Stimulated activated CD4-positive, alpha-beta T cell treated with anti-CD3 and anti-CD28 coated beads, Interleukin-1b, Interleukin-23, amount 100 ng/mL, for 1 hour (primary cell): ENCODE measurements around the gene C2CD4A.

Experiments used
- DNase-seq, 2 donors: peaks; one replicate each; pipeline ENCODE4 v3.0.0-alpha.2; 2020; ENCODE audit warnings: low read depth in 2 of 2

Gene C2CD4A

DNA sequence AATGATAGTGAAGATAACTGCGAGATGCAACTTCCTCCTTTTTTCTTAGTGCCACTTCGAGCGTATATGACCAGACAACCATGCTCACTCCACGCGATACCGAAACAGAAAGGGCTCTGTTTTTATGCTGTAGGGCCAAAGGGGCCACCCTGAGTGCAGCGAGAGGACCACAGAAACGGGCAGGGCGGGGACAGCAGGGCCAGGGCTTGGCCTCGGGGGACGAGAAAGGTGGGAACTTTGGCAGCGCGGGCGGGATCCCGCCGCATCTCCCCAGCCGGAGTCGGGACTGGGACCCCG is 7.0 kb upstream of the C2CD4A start:
- DNase-seq = peak in 1 of 2 donors; percentile 17

DNA sequence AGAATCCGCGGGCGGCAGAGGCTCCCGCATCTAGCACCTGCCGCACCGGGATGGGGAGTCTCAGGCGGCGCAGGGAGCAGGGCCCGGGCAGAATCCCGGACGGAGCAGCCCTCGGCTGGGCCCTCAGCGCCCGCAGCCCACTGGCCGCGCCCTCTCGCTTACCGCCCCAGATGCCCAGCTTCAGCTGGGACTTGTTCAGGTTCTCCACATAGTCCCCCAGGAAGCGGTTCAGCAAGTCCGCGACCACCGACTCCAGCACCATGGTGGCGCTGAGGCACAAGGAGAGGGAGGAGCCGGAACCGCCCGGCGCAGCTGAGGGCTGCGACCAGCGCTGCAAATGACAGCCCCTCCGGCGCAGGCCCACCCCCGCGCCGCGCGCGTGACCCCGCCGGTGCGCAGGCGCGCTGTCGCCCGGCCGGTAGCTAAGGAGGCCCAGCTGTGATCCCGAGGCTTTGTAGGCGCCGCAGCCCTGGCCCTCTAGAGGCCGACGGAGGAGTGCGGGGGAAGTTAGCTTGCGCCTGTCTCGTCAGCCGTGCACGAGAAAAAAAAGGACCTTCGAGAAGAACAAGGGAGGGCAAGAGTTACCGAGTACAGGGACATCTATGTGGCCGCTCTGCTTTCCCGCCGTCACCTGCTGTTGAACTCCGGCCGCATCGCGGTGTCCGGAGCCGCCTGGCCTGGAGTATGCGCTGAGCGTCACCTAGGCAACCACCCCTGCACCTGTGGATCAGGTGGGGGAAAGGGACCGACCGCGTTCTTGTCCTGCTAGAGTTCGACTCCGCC is 6.5 kb upstream of the C2CD4A start, which contains the start of gene VPS13C:
Gene VPS13C (minus strand): TSS at position 335 of the 783 bp plus-strand sequence. CDS start 73 bp downstream, at position 262.
- DNase-seq = peak; percentile 64 to 79

DNA sequence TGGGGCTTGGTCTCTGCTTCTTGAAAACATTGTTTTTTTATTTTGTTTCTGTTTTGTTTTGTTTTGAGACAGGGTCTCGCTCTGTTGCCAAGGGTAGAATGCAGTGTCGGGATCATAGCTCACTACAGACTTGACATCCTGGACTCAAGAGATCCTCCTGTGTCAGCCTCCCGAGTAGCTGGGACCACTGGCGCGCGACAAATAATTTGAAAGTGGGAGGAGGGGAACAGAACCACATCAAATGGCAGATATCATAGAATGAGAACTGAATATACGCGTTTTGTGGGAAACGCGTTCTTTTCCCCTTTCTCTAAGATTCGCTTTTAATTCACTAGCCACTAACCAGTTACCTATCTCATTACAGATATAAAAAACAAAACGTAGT is 5.9 kb upstream of the C2CD4A start:
- no peak for DNase-seq

DNA sequence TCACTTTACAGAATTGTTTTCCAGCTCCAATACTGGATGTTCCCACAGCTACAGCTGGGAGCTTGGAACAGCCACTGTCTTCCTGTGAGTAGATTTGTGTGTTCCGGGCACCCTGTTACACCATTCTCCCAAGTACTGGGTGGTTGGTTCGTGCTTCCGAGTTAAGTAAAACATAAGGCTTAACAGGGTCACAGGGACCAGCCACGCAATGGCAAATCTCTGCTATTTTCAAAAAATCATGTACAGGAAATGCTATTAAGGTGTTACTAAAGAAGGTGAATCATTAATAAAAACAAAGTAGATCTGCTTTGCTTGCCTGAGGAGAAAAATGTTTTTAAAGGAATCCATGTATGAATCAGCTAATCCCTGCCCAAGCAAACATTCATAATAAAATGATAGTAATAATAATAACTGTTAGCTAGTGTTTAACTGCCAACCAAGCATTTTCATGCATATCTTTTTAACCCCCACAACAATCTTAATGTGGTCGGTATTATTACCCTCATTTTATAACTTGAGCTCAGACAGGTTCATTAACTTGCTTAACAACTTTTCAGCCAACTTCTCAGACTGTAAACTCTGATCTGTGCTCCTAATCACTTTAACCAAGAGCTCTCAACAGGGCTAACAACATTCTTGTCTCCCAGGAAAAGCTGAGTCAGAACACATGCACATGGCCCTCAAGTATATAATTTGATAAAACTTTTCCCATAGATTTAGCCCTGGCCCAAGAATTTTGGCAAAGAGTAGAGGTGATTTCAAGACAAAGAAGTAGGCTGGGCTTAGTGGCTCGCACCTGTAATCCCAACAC is 2.7 kb upstream of the C2CD4A start:
- no peak for DNase-seq

DNA sequence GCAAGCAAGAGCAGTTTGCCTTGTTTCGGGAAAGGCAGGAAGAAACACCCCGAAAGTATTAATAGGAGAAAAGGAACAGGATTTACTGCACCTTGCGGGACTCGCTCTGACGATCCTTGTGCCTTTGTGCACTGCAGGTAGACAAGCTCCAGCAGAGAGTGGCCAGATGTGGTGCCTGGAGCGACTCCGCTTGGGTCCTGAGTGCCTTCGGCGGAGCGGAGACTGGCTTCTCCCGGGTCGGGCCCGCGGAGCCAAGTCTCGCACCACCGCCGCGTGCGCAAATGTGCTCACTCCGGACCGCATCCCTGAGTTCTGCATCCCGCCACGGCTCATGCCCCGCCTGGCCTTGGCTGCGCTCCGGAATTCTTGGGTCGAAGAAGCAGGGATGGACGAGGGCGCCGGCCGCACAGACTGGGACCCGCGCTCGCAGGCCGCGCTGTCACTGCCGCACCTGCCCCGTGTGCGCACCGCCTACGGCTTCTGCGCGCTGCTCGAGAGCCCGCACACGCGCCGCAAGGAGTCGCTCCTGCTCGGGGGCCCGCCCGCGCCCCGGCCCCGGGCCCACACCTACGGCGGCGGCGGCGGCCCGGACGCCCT is 769 bp downstream of the C2CD4A start:
- DNase-seq = peak in 1 of 2 donors; percentile 8

DNA sequence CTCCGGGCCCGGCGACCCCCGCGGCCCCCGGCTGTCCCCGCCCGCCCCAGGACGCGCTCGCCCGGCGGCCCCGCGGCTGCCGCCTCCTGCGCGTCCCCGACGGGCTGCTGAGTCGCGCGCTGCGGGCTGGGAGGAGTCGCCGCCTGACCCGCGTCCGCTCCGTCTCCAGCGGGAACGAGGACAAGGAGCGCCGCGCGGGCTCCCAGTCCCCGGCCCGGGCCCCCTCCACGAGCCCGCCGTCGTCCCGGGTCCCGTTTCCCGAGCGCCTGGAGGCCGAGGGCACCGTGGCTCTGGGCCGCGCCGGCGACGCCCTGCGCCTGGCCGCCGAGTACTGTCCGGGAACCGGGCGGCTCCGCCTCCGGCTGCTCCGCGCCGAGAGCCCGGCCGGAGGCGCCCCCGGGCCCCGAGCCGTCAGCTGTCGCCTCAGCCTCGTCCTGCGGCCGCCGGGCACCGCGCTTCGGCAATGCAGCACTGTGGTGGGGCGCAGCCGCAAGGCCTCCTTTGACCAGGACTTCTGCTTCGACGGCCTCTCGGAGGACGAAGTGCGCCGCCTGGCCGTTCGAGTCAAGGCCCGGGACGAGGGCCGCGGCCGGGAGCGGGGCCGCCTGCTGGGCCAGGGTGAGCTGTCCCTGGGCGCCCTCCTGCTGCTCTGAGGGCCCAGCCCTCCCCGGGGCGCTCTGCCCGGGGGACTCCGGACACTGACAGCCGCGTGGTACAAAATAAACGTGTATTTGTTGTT is 1.5 kb downstream of the C2CD4A start:
- peak in 1 of 2 donors; percentile 5 for DNase-seq

DNA sequence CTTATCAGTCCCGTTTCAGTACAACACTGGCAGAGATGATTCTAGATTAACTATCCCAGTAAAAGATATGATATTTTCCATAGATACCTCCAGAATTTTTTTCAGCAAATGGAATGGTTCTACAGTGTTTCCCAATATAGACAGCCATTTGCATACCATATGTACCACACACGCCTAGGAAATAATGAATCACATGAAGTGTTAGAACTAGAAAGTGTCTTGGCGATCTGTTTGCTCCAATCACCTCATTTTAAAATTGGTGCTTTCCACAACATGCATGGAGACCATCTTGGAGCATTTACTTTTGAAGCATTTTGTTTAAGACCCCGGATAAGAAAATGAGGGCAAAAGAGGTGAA is 2.0 kb downstream of the C2CD4A start:
- DNase-seq = no peak

DNA sequence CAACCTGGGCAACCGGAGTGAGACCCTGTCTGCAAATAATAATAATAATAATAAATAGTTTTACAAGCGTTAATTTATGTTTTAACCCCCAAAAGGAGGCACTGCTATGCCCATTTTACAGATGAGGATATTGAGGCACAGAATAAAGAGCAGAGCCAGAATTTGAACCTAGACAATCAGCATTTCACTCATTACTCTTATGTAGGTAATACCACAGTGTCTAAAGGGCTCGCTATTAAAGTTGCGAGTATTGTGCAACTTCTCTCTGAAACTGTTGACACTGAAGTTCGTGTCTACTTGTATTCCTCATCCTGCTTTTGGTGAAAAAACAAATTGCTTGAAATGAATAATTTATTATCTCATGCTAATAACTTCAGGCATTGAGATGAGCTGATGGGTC is 2.8 kb downstream of the C2CD4A start:
- no peak for DNase-seq

DNA sequence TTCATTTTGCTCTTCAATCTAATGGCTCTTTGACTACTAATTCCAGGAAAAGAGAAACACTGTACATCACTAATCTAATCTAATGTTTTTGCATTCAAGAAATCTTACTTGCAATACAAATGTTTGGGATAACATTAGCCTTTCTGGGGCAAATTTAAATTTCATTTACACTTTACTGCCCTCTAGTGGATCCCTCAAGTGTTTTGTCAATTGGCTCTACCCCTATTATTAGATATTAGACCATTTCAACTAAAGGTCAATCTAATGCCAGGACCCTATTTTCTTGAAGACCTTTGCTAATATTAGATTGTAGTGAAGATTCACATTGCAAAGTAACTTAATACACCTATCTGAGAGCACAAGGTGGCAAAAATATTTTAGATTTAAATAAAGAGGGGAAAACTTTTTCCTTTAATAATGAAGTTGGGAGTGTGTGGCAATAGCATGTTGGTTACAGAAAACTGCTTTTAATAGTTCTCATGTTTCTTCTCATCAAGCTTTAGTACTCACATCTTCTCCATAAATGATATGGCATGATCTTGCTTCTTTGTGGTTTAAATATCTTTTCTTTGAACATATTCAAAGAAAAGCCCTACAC is 5.0 kb downstream of the C2CD4A start:
- no peak for DNase-seq

DNA sequence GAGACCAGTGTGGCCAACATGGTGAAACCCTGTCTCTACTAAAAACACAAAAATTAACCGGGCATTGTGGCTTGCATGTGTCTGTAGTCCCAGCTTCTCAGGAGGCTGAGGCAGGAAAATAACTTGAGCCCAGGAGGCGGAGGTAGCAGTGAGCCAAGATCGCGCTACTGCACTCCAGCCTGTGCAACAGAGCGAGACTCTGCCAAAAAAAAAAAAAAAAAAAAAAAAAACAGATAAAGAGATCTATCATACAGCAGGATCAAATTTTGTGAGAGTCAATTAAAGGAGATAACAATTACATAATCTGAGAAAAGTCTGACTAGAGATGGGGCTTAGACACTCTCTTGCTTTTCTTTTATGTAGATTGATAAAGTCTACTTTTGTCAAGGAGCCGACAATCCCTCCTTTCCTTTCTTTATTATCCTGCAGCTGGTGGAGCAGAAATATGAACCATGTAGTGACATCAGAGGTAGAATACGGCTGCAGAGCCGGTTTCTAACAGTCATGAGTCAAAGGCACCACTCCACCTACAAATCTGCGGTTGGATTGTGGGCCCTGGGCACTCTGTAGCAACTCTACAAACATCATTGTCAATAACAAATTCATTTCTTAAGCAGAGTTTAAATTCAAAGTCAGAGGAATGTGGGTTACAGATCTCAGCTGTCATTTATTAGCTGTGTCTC is 9.0 kb downstream of the C2CD4A start:
- DNase-seq = no peak

DNA sequence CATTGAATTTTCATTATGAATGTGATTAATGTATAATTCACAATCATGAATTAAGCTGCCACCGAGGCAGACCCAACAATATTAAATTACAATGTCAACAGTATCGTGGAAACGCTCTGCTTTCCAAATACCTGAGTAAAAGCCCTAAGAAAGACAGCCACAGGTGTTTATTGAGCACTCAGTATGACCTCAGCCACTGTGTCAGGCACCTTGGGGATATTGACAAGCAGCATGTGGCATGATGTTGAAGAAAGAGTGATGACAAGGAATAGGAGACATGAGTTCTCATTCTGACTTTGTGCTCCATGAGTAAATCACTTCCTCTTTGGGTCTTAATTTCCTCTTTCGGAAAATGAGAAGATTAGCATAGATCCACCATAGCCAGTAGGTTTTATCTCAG is 12.8 kb downstream of the C2CD4A start:
- no peak for DNase-seq

DNA sequence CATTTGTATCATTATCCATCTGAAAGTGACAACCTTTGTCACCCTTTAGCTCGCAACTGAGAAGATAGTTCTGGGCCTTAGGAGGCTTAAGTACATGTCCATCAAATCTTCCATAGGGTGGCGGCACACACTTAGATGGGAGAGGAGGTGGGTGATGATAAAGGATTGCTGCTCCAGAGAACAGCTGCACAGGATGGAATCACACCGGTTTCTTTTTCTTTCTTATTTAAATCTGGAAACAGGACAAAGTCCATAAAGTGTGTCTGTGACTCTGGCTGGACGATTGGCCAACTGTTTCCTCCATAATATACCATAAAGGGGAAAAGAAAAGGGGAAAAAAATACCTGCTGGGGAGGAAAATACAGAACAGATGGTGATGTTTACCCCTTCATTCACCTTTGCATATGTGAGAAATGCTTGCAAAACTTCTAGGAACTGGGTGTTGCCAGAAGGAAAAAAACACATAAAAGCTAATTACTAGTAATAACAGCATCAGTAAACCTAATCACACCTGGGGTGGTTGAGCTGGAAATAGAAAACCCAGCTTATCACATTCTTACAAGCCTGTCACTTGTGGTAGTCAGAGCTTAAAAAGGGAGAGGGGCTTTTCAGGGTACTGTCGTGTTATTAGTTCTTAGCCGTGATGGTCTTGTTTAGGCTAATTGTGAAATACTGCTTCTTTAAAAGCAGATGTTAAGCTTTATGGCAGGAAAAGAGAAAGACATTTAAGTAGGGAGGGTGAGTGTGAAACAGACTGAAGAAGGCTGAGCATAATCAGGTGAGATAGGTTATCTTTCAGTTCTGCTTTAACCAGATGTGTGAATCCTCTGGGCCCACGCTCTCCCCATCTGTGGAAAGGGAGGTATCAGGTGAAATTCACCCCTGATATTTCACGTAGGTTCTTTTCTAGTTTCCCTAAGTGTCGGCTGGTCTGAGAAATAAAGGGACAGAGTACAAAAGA is 16.7 kb downstream of the C2CD4A start:
- no peak for DNase-seq

DNA sequence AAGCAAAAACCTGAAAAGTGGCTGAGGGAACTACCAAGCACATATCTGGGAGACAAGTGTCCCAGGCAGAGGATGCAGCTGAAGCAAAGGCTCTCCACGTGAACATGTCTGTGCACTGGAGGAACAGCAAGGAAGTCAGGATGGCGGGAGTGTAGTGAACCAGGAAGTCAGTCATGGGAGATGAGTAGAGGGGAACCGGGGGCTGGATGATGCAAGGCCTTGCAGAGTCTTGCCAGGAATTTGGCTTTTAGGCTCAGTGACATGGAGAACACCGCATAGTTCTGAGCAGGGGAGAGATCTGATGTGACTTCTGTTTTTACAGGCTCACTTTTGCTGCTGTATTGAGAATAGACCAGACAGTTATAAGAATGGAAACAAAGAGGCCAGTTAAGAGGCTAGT is 19.0 kb downstream of the C2CD4A start:
- no peak for DNase-seq

DNA sequence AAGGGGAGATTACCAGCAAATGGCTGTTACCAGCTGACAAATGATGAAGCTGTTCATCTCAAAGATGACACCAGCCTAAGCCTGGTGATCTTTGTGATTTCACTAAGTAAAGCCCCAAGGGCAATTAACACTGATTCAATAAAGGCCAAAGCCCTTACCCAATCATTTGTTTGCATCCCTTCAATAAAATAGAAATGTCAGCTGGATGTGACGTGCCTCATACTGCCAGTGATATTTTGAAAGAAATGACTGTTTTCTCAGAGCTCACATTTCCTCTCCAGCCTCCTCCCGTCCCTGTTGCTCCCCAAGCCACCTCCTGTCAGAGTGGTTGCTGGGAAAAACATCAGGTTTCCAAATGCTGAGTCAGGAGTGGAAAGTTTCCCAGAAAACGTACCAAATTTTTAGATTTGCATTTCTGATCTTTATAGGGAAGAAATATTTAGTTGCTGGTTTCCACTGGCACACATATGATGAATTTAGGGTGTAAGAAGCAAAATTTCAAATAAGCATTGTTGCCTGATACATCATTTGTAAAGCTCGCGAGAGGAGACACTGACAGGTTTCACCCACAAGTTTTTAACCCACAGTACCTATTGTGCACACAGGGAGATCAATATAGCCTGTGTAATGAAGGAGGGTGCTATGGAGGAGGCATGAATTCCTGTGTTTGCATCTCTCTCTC is 21.0 kb downstream of the C2CD4A start:
- no peak for DNase-seq

DNA sequence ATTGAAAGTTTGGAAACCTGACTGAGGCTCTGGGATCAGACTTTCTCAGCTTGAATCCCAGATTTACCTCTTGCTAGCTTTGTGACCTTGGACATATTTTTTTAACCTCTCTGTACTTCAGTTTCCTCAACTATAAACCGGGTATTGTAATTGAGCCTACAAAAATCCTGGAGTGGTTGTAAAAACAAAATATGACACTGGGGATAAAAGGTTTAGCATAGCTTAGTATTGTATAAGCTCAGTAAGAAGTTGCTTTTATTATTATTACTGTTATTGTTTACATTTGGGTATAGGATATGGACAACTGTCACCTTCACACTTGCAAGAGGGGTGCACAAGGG is 21.5 kb downstream of the C2CD4A start:
- DNase-seq = no peak

DNA sequence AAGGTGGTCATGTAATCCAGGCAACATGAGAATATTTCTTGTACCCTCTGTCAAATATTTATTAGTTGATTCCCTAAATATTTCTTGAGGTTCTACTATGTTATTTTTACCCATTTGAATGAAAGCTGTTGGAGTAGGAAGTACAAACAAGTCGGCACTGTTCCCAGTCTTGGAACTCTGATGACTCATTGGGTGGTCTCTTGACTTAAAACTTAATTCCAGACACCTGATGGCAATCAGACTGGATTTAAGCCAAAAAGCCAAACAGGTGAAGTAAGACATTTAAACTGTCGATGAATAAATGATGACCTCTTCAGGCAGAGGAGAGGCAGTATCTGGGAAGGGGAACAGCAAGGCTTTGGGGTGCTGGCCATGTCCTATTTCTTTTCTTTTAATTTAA is 22.8 kb downstream of the C2CD4A start:
- DNase-seq = no peak

DNA sequence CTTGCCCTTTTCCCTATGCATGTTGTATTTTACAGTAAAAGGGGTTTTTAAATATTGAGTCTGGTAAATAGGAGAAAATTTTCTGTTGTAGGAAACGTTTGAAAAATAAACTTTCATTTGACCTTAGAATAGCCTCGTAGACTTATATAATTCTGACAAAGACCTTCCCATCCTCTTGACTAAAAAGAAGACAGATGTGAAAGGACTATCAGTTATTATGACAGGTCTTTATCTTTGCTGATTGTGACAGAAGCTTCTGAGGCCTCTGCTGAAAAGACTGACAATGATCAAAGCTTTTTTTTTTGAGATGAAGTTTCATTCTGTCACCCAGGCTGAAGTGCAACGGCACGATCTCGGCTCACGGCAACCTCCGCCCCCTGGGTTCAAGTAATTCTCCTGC is 24.2 kb downstream of the C2CD4A start:
- no peak for DNase-seq

DNA sequence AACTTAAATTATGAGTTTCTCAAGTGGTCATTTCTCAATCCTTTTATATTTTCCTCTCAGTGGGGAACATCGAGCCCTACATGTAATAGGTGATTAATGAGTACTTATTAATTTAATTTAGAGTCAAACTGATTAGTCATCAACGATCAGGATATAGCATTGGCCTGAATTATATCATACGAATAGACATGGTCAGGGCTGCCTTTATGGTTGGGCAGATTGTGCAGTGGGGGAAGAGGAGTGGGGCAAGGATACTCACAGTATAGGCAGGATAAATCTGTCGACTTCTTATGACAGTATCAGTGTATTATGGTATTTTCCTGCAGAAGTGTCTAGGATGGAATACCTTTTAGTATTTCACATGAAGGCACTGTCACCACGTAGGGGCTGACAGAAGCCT is 27.0 kb downstream of the C2CD4A start:
- no peak for DNase-seq

DNA sequence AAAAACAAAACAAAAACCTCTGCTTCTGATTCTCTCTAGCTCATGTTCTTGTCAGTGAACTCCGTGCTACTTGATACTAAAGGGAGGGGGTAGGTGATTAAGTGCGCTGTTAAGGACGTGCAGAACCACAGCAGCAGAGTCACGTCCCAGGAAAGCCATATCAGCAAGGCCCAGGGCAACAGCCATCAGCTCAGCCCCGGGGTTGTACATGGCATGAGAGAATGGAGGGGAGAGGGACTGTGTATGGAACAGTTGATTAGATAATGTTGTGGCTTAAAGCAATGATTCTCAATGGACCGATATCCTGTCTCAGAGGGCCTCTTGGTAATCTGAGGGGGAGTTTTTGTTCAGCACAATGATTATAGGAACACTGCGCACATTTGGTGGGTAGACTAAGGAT is 27.6 kb downstream of the C2CD4A start:
- DNase-seq = no peak
